H1 (cell line): ENCODE measurements around the gene ADGB. TPM values are rescaled to one million over a fixed set of nuclear protein-coding genes. Genes with fewer than 3 reads are reported as not detected.

Experiments used
- CTCF ChIA-PET: fragments of 300-600 bp; sonication (Branson Sonifier 250); formaldehyde crosslinking; loops from one replicate; lab custom pipeline; 2021; ENCODE audit not compliant: partially characterized antibody; lab: Charles Lee
- POLR2A ChIA-PET: fragments of 300-600 bp; sonication (Branson Sonifier 250); formaldehyde crosslinking; loops from one replicate; lab custom pipeline; 2021; ENCODE audit warnings: inconsistent platforms; ENCODE audit not compliant: partially characterized antibody; lab: Charles Lee
- DNase-seq, 2 experiments: peaks; one replicate each; pipeline versions ENCODE4 v3.0.0 to v3.0.0-alpha.2; 2010 to 2022; ENCODE audit warnings: low spot score in 2 of 2, low read depth in 1 of 2, mixed read lengths in 1 of 2
- FAIRE-seq: peaks from 2 replicates; lab custom pipeline; 2011; peaks lifted over from hg19 to GRCh38; lab: Jason Lieb, UNC
- H2AFZ ChIP-seq: 2 replicates; pipeline ENCODE4 v1.8.1; 2012; ENCODE audit warnings: low read length, inconsistent platforms
- H2AK5ac ChIP-seq: 2 replicates; pipeline ENCODE4 v1.6.1; 2013; ENCODE audit warnings: low read depth, low read length
- H2BK120ac ChIP-seq: replicated peaks from 2 replicates; pipeline ENCODE3; 2013; ENCODE audit warnings: low read depth, low read length, inconsistent platforms
- H2BK12ac ChIP-seq: 2 replicates; pipeline ENCODE4 v1.6.1; 2013; ENCODE audit warnings: low read depth, low read length
- H2BK15ac ChIP-seq: 2 replicates; pipeline ENCODE4 v1.6.1; 2013; ENCODE audit warnings: low read length
- H2BK20ac ChIP-seq: 2 replicates; pipeline ENCODE4 v1.6.1; 2013; ENCODE audit warnings: low read length
- H2BK5ac ChIP-seq: 2 replicates; pipeline ENCODE4 v1.6.1; 2013; ENCODE audit warnings: low read depth, low read length
- H3K14ac ChIP-seq: 2 replicates; pipeline ENCODE4 v1.6.1; 2013; ENCODE audit warnings: inconsistent platforms; ENCODE audit not compliant: insufficient read length
- H3K18ac ChIP-seq: 2 replicates; pipeline ENCODE4 v1.6.1; 2013; ENCODE audit warnings: low read length; ENCODE audit errors: extremely low read depth
- H3K23ac ChIP-seq: 2 replicates; pipeline ENCODE4 v1.6.1; 2013; ENCODE audit warnings: inconsistent platforms; ENCODE audit not compliant: insufficient read length
- H3K23me2 ChIP-seq: 2 replicates; pipeline ENCODE4 v1.6.1; 2013; ENCODE audit warnings: low read depth, low read length
- H3K27ac ChIP-seq: 2 replicates; pipeline ENCODE4 v1.6.1; 2011; ENCODE audit warnings: low read depth, low read length, inconsistent platforms
- H3K27me3 ChIP-seq, 4 experiments: replicated peaks in 1 of 4; 1 replicate in 1 of 4; 2 replicates in 3 of 4; pipeline versions ENCODE4 v1.6.1 to v1.8.1; 2011 to 2013; ENCODE audit warnings: low read length in 3 of 4, mild to moderate bottlenecking in 3 of 4, inconsistent platforms in 2 of 4, mixed read lengths in 2 of 4, moderate library complexity in 1 of 4; ENCODE audit not compliant: control insufficient read depth in 3 of 4, insufficient read depth in 3 of 4; ENCODE audit errors: extremely low read depth in 1 of 4
- H3K36me3 ChIP-seq, 4 experiments: 2 replicates each; pipeline versions ENCODE4 v1.6.1 to v1.8.1; 2011 to 2013; ENCODE audit warnings: mild to moderate bottlenecking in 4 of 4, low read length in 3 of 4, moderate library complexity in 2 of 4, control low read depth in 1 of 4, inconsistent platforms in 1 of 4; ENCODE audit not compliant: insufficient read depth in 4 of 4, control insufficient read depth in 2 of 4
- H3K4ac ChIP-seq: replicated peaks from 2 replicates; pipeline ENCODE3; 2013; ENCODE audit warnings: low read length, low read depth, mixed read lengths, inconsistent platforms; ENCODE audit not compliant: insufficient read length
- H3K4me1 ChIP-seq, 4 experiments: replicated peaks in 1 of 4; 1 replicate in 1 of 4; 2 replicates in 3 of 4; pipeline versions ENCODE4 v1.6.1 to v1.8.1; 2011 to 2013; ENCODE audit warnings: low read length in 3 of 4, inconsistent platforms in 2 of 4, mixed read lengths in 1 of 4; ENCODE audit not compliant: insufficient read depth in 4 of 4, control insufficient read depth in 3 of 4
- H3K4me2 ChIP-seq, 2 experiments: 2 replicates each; pipeline versions ENCODE4 v1.6.1 to v1.8.1; 2011 to 2013; ENCODE audit warnings: low read depth in 2 of 2, low read length in 2 of 2, control low read depth in 1 of 2, inconsistent platforms in 1 of 2, mild to moderate bottlenecking in 1 of 2; ENCODE audit not compliant: insufficient read depth in 1 of 2
- H3K4me3 ChIP-seq, 4 experiments: fragments of 200-600, 300-600 bp in 1 of 4; sonication (generic), shearing (Covaris generic), sonication (Bioruptor Twin) in 1 of 4; 2 replicates each; pipeline versions ENCODE4 v1.5.1 to v1.8.1; 2011 to 2016; ENCODE audit warnings: low read length in 4 of 4, low read depth in 3 of 4, control low read depth in 2 of 4, inconsistent platforms in 2 of 4, mild to moderate bottlenecking in 2 of 4, mixed read lengths in 1 of 4, moderate library complexity in 1 of 4; ENCODE audit not compliant: insufficient read depth in 2 of 4; ENCODE audit errors: extremely low read depth in 1 of 4
- H3K56ac ChIP-seq: replicated peaks from 2 replicates; pipeline ENCODE3; 2013; ENCODE audit warnings: low read depth, mild to moderate bottlenecking, mixed read lengths, low read length, inconsistent platforms; ENCODE audit not compliant: insufficient read length
- H3K79me1 ChIP-seq: 2 replicates; pipeline ENCODE4 v1.6.1; 2013; ENCODE audit warnings: low read depth, low read length, control low read depth
- H3K79me2 ChIP-seq, 2 experiments: 2 replicates each; pipeline versions ENCODE4 v1.6.1 to v1.8.1; 2012 to 2013; ENCODE audit warnings: low read length in 2 of 2, mild to moderate bottlenecking in 2 of 2, inconsistent platforms in 1 of 2; ENCODE audit not compliant: insufficient read depth in 2 of 2, control insufficient read depth in 1 of 2
- H3K9ac ChIP-seq, 4 experiments: replicated peaks in 1 of 4; 1 replicate in 1 of 4; 2 replicates in 3 of 4; pipeline versions ENCODE4 v1.6.1 to v1.8.1; 2011 to 2013; ENCODE audit warnings: low read depth in 3 of 4, low read length in 3 of 4, control low read depth in 2 of 4, mild to moderate bottlenecking in 2 of 4, moderate library complexity in 2 of 4, inconsistent platforms in 1 of 4; ENCODE audit errors: extremely low read depth in 1 of 4
- H3K9me3 ChIP-seq, 2 experiments: 2 replicates each; pipeline versions ENCODE4 v1.6.1 to v1.8.1; 2012 to 2013; ENCODE audit warnings: mild to moderate bottlenecking in 2 of 2, moderate library complexity in 2 of 2, control low read depth in 1 of 2, inconsistent platforms in 1 of 2, low read depth in 1 of 2, low read length in 1 of 2, mixed read lengths in 1 of 2; ENCODE audit not compliant: insufficient read depth in 2 of 2
- H4K20me1 ChIP-seq, 2 experiments: replicated peaks in 1 of 2; 2 replicates each; pipeline versions ENCODE3 to v1.8.1; 2011 to 2013; ENCODE audit warnings: inconsistent platforms in 2 of 2, low read length in 2 of 2, mild to moderate bottlenecking in 1 of 2; ENCODE audit not compliant: insufficient read depth in 2 of 2, control insufficient read depth in 1 of 2
- H4K5ac ChIP-seq: 2 replicates; pipeline ENCODE4 v1.6.1; 2013; ENCODE audit warnings: low read length, low read depth, mixed read lengths, inconsistent platforms; ENCODE audit not compliant: insufficient read length
- H4K8ac ChIP-seq: 2 replicates; pipeline ENCODE4 v1.8.0; 2013; ENCODE audit warnings: mild to moderate bottlenecking, moderate library complexity, low read length, inconsistent platforms; ENCODE audit not compliant: insufficient read depth; ENCODE audit errors: extremely low read depth
- H4K91ac ChIP-seq: replicated peaks from 2 replicates; pipeline ENCODE3; 2013; ENCODE audit warnings: low read length, mixed read lengths, inconsistent platforms; ENCODE audit not compliant: insufficient read length
- ASH2L ChIP-seq: fragments of 200-600, 300-600 bp; sonication (generic); IDR thresholded peaks from one replicate; pipeline ENCODE4 v1.7.1; 2017; ENCODE audit warnings: low read length
- E2F6 ChIP-seq: IDR thresholded peaks from 2 replicates; pipeline ENCODE4 v1.6.1; 2012; ENCODE audit warnings: inconsistent platforms
- EGR1 ChIP-seq: IDR thresholded peaks from 2 replicates; pipeline ENCODE4 v1.6.1; 2011; ENCODE audit warnings: low read depth, low read length, borderline replicate concordance
- RAD21 ChIP-seq, 2 experiments: IDR thresholded peaks in 1 of 2; conservative IDR thresholded peaks in 1 of 2; 2 replicates each; pipeline ENCODE4 v1.6.1; 2011; ENCODE audit warnings: low read depth in 2 of 2, low read length in 2 of 2, improper control_type of control experiment in 1 of 2, inconsistent platforms in 1 of 2, mild to moderate bottlenecking in 1 of 2, moderate library complexity in 1 of 2
- RBBP5 ChIP-seq: IDR thresholded peaks from 2 replicates; pipeline ENCODE4 v1.7.1; 2012; ENCODE audit warnings: low read depth, mild to moderate bottlenecking, inconsistent platforms, low read length, moderate library complexity, borderline replicate concordance
- TAF1 ChIP-seq: IDR thresholded peaks from 2 replicates; pipeline ENCODE4 v1.6.1; 2011; ENCODE audit warnings: mild to moderate bottlenecking, low read depth, low read length
- TBP ChIP-seq: IDR thresholded peaks from 2 replicates; pipeline ENCODE4 v1.6.1; 2011; ENCODE audit warnings: low read depth, low read length, improper control_type of control experiment
- WGBS, 2 experiments: shearing (Covaris generic) in 1 of 2; methylation state at CpG; one replicate each; pipeline versions ENCODE4 v1.1.6 to v1.1.7; 2013 to 2015; ENCODE audit warnings: low lambda C conversion rate in 2 of 2, mixed read lengths in 2 of 2, inconsistent platforms in 1 of 2, low coverage in 1 of 2, missing lambda C conversion rate in 1 of 2; ENCODE audit not compliant: insufficient replicate concordance in 2 of 2, insufficient coverage in 1 of 2, insufficient read length in 1 of 2; ENCODE audit errors: extremely low coverage in 1 of 2, missing lambda C conversion rate in 1 of 2; 5-methylcytosine and 5-hydroxymethylcytosine counted together
- polyA plus RNA-seq, 7 experiments: library from polyadenylated mRNA; depleted of rRNA in 3 of 7; stranded (reverse) in 5 of 7; unstranded in 2 of 7; fragments of >200 nt in 5 of 7; fragments of 200-250 nt in 2 of 7; gene quantifications; 1 replicate in 5 of 7; 2 replicates in 1 of 7; 4 replicates in 1 of 7; pipeline versions ENCODE4 v1.2.1 to v1.2.3, GENCODE V29; 2011 to 2013; ENCODE audit warnings: missing spikeins in 2 of 7, mixed read lengths in 2 of 7
- total RNA-seq: library from RNA; stranded (reverse); fragmentation: NEBNext Ultra II Directional; extraction: Animal tissue kit (Norgen Biotek cat#: 25700); gene quantifications from 2 replicates; pipeline ENCODE4 v1.2.1, GENCODE V29; 2021

The ADGB gene
- total and polyA plus RNA-seq, 2 of the 8 experiments (the other 6 are each of a cell fraction or from before 2014, with no cell fraction given): not detected

GRCh38 chr6:146701632-146702031, 102.9 kb downstream of the ADGB start:
- Histone ChIP-seq H4K20me1 (no peaks in the 10 kb centered on the region), H3K4me2 (no peak overlapping the region), H3K9ac (no peak overlapping the region), H4K91ac (no peak overlapping the region), H3K4me1 (peaks cover 0 to 3% (median 0%) of the 10 kb centered on the region in 4 experiments; a peak in 1 of 7 replicates), H4K8ac (no peak overlapping the region)
- no peak for FAIRE-seq
- ChIA-PET CTCF (interaction anchor here (0.7 to 3.7 kb wide), 5 partner anchors 11 to 664 kb away, joined by 3 to 12 read pairs (median 3); no protein-coding TSS in a partner anchor), POLR2A (no interaction called here)
- no peak for TF ChIP-seq E2F6
- TF ChIP-seq EGR1: no peak
- no peak for TF ChIP-seq TBP
- no peak for TF ChIP-seq TAF1
- TF ChIP-seq RBBP5: no peak
- no peak for TF ChIP-seq RAD21 (IDR thresholded peaks at IDR 0.05 in 1 of 2, conservative IDR thresholded peaks at IDR 0.05 in 1 of 2; ENCODE audit: low read depth in 2 of 2, low read length in 2 of 2)
- TF ChIP-seq ASH2L: no peak
- TF ChIP-seq, all 59 proteins: peak for 0
- H3K23me2 ChIP-seq: no peaks in the 10 kb centered on the region
- no peak overlapping the region for H3K4ac ChIP-seq
- H2AFZ ChIP-seq: no peak overlapping the region
- no peak overlapping the region for H2BK20ac ChIP-seq
- no peaks in the 10 kb centered on the region for H3K36me3 ChIP-seq
- no peaks in the 10 kb centered on the region for H3K79me2 ChIP-seq
- no peak overlapping the region for H4K5ac ChIP-seq
- H3K56ac ChIP-seq: no peak overlapping the region
- DNase-seq: no peak
- 84% methylated on average over 2 of the region's 2 CpGs; no CpG with 5 or more reads in 1 of the 2 experiments for WGBS, 2 experiments
- H3K27ac ChIP-seq: no peak overlapping the region
- H3K9me3 ChIP-seq: no peaks in the 10 kb centered on the region
- no peak overlapping the region for H3K4me3 ChIP-seq
- no peak overlapping the region for H3K18ac ChIP-seq
- no peaks in the 10 kb centered on the region for H3K27me3 ChIP-seq
- no peak overlapping the region for H2BK12ac ChIP-seq
- no peak overlapping the region for H2BK15ac ChIP-seq
- H2BK120ac ChIP-seq: no peak overlapping the region
- H2BK5ac ChIP-seq: no peak overlapping the region
- H3K79me1 ChIP-seq: no peaks in the 10 kb centered on the region
- no peak overlapping the region for H2AK5ac ChIP-seq
- no peak overlapping the region for H3K14ac ChIP-seq
- no peak overlapping the region for H3K23ac ChIP-seq
